GM19043 (cell line): ENCODE results near the gene P2RX1.

Experiments
- ATAC-seq: cut with Tn5 transposase; IDR thresholded peaks from one replicate; pipeline ENCODE4 v1.9.1; 2021; ENCODE audit warnings: low read depth; ENCODE audit not compliant: unreplicated experiment

The P2RX1 gene

GRCh38 chr17:3907483-3908216, 8.6 kb downstream of the P2RX1 start:
- ATAC-seq, result no peak

- no peak for ATAC-seq
Observed at GRCh38 chr17:3906881-3907280, 9.4 kb downstream of the P2RX1 start.

GRCh38 chr17:3905017-3905520, 11.2 kb downstream of the P2RX1 start:
- ATAC-seq, result no peak

GRCh38 chr17:3904501-3904900, 11.8 kb downstream of the P2RX1 start:
- no peak for ATAC-seq

- no peak for ATAC-seq
Observed at GRCh38 chr17:3903881-3904290, 12.4 kb downstream of the P2RX1 start.

GRCh38 chr17:3903051-3903825, 13.0 kb downstream of the P2RX1 start:
- no peak for ATAC-seq

GRCh38 chr17:3900646-3901045, 15.6 kb downstream of the P2RX1 start:
- ATAC-seq, result no peak

- no peak for ATAC-seq
Observed at GRCh38 chr17:3897731-3898130, 18.5 kb downstream of the P2RX1 start.

- ATAC-seq, result no peak
Observed at GRCh38 chr17:3896968-3897235, 19.4 kb downstream of the P2RX1 start.

- no peak for ATAC-seq
Observed at GRCh38 chr17:3896108-3896967, 19.9 kb downstream of the P2RX1 start.

- no peak for ATAC-seq
Observed at GRCh38 chr17:3895354-3895753, 20.9 kb downstream of the P2RX1 start.

- no peak for ATAC-seq
Observed at GRCh38 chr17:3894911-3895343, 21.3 kb downstream of the P2RX1 start.

GRCh38 chr17:3894188-3894587, 22.1 kb downstream of the P2RX1 start:
- ATAC-seq, result no peak

- ATAC-seq, result no peak
Observed at GRCh38 chr17:3893720-3894116, 22.5 kb downstream of the P2RX1 start.

- peak; percentile 79 for ATAC-seq
Observed at GRCh38 chr17:3893003-3893719, 23.1 kb downstream of the P2RX1 start, which contains the start of gene CAMKK1. TSS of gene CAMKK1 (minus strand) at chr17:3893053. CDS start at chr17:3885687, 7,366 bp downstream.

GRCh38 chr17:3892095-3892998, 23.9 kb downstream of the P2RX1 start:
- ATAC-seq, result peak; percentile 6

GRCh38 chr17:3891626-3892094, 24.6 kb downstream of the P2RX1 start:
- ATAC-seq, result no peak

- ATAC-seq, result no peak
Observed at GRCh38 chr17:3890878-3891219, 25.4 kb downstream of the P2RX1 start.
